ENCODE results near the gene GOSR2. TPM values are rescaled to one million over a fixed set of nuclear protein-coding genes. Genes with fewer than 3 reads are reported as not detected.

The GOSR2 gene
- polyA plus RNA-seq, 1 of the 3 experiments (the other 2 are of a cell fraction), result 74.2 TPM

- H3K9ac ChIP-seq, result no peak overlapping the region
- H3K9me3 ChIP-seq, result no peaks in the 10 kb centered on the region
- no peaks in the 10 kb centered on the region for H3F3A ChIP-seq (replicated peaks; ENCODE audit: insufficient read depth)
- POLR2A ChIA-PET, result no interaction called here
- no peaks in the 10 kb centered on the region for H3K9me2 ChIP-seq
- peaks cover 0 to 14% of the 10 kb centered on the region in 2 experiments; a peak in 1 of 4 replicates for H3K4me1 ChIP-seq (ENCODE audit: control insufficient read depth in 1 of 2, insufficient read depth in 2 of 2, low read depth in 1 of 2, low read length in 1 of 2)
- H3K4me2 ChIP-seq, result no peak overlapping the region
- H2AFZ ChIP-seq (ENCODE audit: low read depth), result no peak overlapping the region
- no peaks in the 10 kb centered on the region for H4K20me1 ChIP-seq (ENCODE audit: insufficient read depth)
- H3K4me3 ChIP-seq (ENCODE audit: low read depth in 2 of 2, low read length in 1 of 2), result no peak overlapping the region
- 73% methylated on average over 11 of the region's 11 CpGs for WGBS (ENCODE audit: low lambda C conversion rate)
- H3K27me3 ChIP-seq (ENCODE audit: insufficient read depth), result peaks cover 15% of the 10 kb centered on the region
- H3K27ac ChIP-seq (ENCODE audit: low read depth in 2 of 2, low read length in 1 of 2), result no peak overlapping the region
- no peak for DNase-seq
- TF ChIP-seq TCF12 (IDR thresholded peaks at IDR 0.05) (no peak), FOXM1 (IDR thresholded peaks at IDR 0.05; ENCODE audit: low read depth) (no peak), POLR2AphosphoS5 (IDR thresholded peaks at IDR 0.05; ENCODE audit: low read depth, low read length) (no peak)
- CTCF ChIA-PET, result interaction anchor here (0.7 to 9.5 kb wide), 2 partner anchors 32 to 313 kb away, joined by 3 to 71 read pairs; no protein-coding TSS in a partner anchor
- H3K79me2 ChIP-seq (ENCODE audit: insufficient read depth), result no peaks in the 10 kb centered on the region
- H3K36me3 ChIP-seq (replicated peaks in 1 of 2; ENCODE audit: control insufficient read depth in 1 of 2, insufficient read depth in 2 of 2, low read length in 1 of 2), result no peaks in the 10 kb centered on the region
Observed at GRCh38 chr17:46974086-46974485, 51.1 kb downstream of the GOSR2 start.

- H3F3A ChIP-seq (replicated peaks; ENCODE audit: insufficient read depth), result peaks cover 4% of the 10 kb centered on the region
- H2AFZ ChIP-seq (ENCODE audit: low read depth), result no peak overlapping the region
- WGBS (ENCODE audit: low lambda C conversion rate), result 77% methylated on average over 2 of the region's 4 CpGs
- DNase-seq, result no peak
- TF ChIP-seq ZBTB33 (IDR thresholded peaks at IDR 0.05; ENCODE audit: borderline replicate concordance, low read depth), result no peak
- TF ChIP-seq YY1 (IDR thresholded peaks at IDR 0.05; ENCODE audit: low read depth), result no peak
- no peak for TF ChIP-seq SMC3 (IDR thresholded peaks at IDR 0.05; ENCODE audit: low read depth, low read length)
- TF ChIP-seq IRF3 (IDR thresholded peaks at IDR 0.05; ENCODE audit: low read depth, low read length), result no peak
- no peak for TF ChIP-seq JUND (IDR thresholded peaks at IDR 0.05)
- no peak for TF ChIP-seq NFIC (IDR thresholded peaks at IDR 0.05; ENCODE audit: borderline replicate concordance)
- TF ChIP-seq SIN3A (IDR thresholded peaks at IDR 0.05; ENCODE audit: borderline replicate concordance, low read depth, low read length), result no peak
- no peak for TF ChIP-seq POLR2AphosphoS5 (IDR thresholded peaks at IDR 0.05; ENCODE audit: low read depth, low read length)
- TF ChIP-seq FOXJ3 (CRISPR knock-in tag; IDR thresholded peaks at IDR 0.05), result no peak
- no peak for TF ChIP-seq MAX (IDR thresholded peaks at IDR 0.05; ENCODE audit: low read depth)
- no peak for TF ChIP-seq RAD21 (IDR thresholded peaks at IDR 0.05; ENCODE audit: low read length)
- TF ChIP-seq USF2 (IDR thresholded peaks at IDR 0.05; ENCODE audit: borderline replicate concordance, low read depth, low read length), result no peak
- TF ChIP-seq PBX3 (IDR thresholded peaks at IDR 0.05), result no peak
- TF ChIP-seq CTCF (IDR thresholded peaks at IDR 0.05), result no peak
- TF ChIP-seq NRF1 (IDR thresholded peaks at IDR 0.05; ENCODE audit: low read depth, low read length), result no peak
- TF ChIP-seq GABPA (IDR thresholded peaks at IDR 0.05; ENCODE audit: low read depth), result no peak
- no peak for TF ChIP-seq ELF1 (IDR thresholded peaks at IDR 0.05)
- no peak for TF ChIP-seq RXRA (IDR thresholded peaks at IDR 0.05; ENCODE audit: borderline replicate concordance, low read depth)
- H3K4me3 ChIP-seq (ENCODE audit: low read depth in 2 of 2, low read length in 1 of 2), result no peak overlapping the region
- no peaks in the 10 kb centered on the region for H3K9me3 ChIP-seq
- POLR2A ChIA-PET, result no interaction called here
- peaks cover 15% of the 10 kb centered on the region for H3K27me3 ChIP-seq (ENCODE audit: insufficient read depth)
- H3K9me2 ChIP-seq, result no peaks in the 10 kb centered on the region
- no peaks in the 10 kb centered on the region for H4K20me1 ChIP-seq (ENCODE audit: insufficient read depth)
- peaks cover 0 to 18% of the 10 kb centered on the region in 2 experiments; a peak in 1 of 4 replicates for H3K4me1 ChIP-seq (ENCODE audit: control insufficient read depth in 1 of 2, insufficient read depth in 2 of 2, low read depth in 1 of 2, low read length in 1 of 2)
- H3K9ac ChIP-seq, result no peak overlapping the region
- H3K4me2 ChIP-seq, result no peak overlapping the region
- no peak overlapping the region for H3K27ac ChIP-seq (ENCODE audit: low read depth in 2 of 2, low read length in 1 of 2)
- CTCF ChIA-PET, result interaction anchor here (0.7 to 9.5 kb wide), 5 partner anchors 12 to 134 kb away, joined by 3 to 71 read pairs (median 5); no protein-coding TSS in a partner anchor
- H3K36me3 ChIP-seq (replicated peaks in 1 of 2; ENCODE audit: control insufficient read depth in 1 of 2, insufficient read depth in 2 of 2, low read length in 1 of 2), result no peaks in the 10 kb centered on the region
- no peaks in the 10 kb centered on the region for H3K79me2 ChIP-seq (ENCODE audit: insufficient read depth)
Observed at GRCh38 chr17:46975287-46975686, 52.3 kb downstream of the GOSR2 start.
